Ishikawa (cell line): ENCODE data around the gene EYA2.

Experiments
- CEBPB ChIP-seq: IDR thresholded peaks from 2 replicates; pipeline ENCODE4 v1.6.1; 2012
- CREB1 ChIP-seq: IDR thresholded peaks from 2 replicates; pipeline ENCODE4 v1.6.1; 2012; ENCODE audit warnings: low read depth
- EGR1 ChIP-seq: IDR thresholded peaks from 2 replicates; pipeline ENCODE4 v1.6.1; 2012
- EP300 ChIP-seq: IDR thresholded peaks from 2 replicates; pipeline ENCODE4 v1.6.1; 2012; ENCODE audit warnings: borderline replicate concordance
- FOXM1 ChIP-seq: IDR thresholded peaks from 2 replicates; pipeline ENCODE4 v1.6.1; 2012; ENCODE audit warnings: low read depth, borderline replicate concordance
- NFIC ChIP-seq: IDR thresholded peaks from 2 replicates; pipeline ENCODE4 v1.6.1; 2012
- RAD21 ChIP-seq: IDR thresholded peaks from 2 replicates; pipeline ENCODE4 v1.6.1; 2012; ENCODE audit warnings: low read depth
- REST ChIP-seq: IDR thresholded peaks from 2 replicates; pipeline ENCODE4 v1.6.1; 2012; ENCODE audit warnings: low read depth, mild to moderate bottlenecking
- TAF1 ChIP-seq: IDR thresholded peaks from 2 replicates; pipeline ENCODE4 v1.6.1; 2012; ENCODE audit warnings: low read depth, mild to moderate bottlenecking
- TCF12 ChIP-seq: IDR thresholded peaks from 2 replicates; pipeline ENCODE4 v1.6.1; 2012; ENCODE audit warnings: low read depth
- TEAD4 ChIP-seq: IDR thresholded peaks from 2 replicates; pipeline ENCODE4 v1.6.1; 2012
- YY1 ChIP-seq: IDR thresholded peaks from 2 replicates; pipeline ENCODE4 v1.6.1; 2012; ENCODE audit warnings: low read depth
- ZBTB7A ChIP-seq: IDR thresholded peaks from 2 replicates; pipeline ENCODE4 v1.6.1; 2012; ENCODE audit warnings: low read depth
- TF ChIP-seq, protein P1 (sequence below): IDR thresholded peaks from 2 replicates; pipeline ENCODE4 v1.6.1; 2012
- TF ChIP-seq, protein P2 (sequence below): IDR thresholded peaks from 2 replicates; pipeline ENCODE4 v1.6.1; 2012

EYA2 gene

DNA sequence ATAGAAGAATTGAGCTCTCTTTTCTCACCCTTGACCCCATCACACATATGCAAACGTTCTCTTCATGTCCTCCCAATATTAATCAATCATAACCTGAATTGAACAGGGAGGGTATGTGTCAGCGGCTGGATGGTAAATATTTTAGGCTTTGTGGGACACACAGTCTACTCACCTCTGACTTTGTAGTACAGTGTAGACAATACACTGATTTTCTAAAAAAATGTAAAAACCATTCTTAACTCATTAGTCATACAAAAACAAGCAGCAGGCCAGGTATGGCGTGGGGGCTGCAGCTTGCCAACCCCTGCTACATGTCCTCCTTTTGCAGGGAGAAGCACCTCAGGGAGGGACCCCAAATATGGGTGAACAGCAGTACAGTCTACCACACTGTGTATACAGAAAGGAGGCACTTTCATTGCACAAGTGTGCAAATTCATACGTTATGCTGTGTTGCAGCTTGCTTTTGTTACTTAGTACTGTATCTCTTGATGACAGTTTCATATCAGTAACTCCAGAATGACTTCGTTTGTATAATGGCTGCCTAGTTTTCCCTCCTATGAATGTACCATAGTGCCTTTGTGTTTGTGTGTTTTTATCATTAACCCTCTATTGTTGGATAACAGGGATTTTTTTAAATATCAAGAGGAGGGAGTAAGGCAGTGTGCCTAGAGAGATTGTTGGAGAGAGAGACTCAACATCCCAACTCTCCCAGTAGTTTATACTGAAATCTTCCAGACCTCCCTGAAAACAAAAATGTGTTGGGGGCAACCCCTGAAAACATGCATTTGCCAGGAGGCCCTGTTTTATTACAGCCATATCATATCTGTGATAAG lies 247.5 kb downstream of the EYA2 start:
- TF ChIP-seq FOXM1 = no peak
- TF ChIP-seq EP300 = no peak
- no peak for TF ChIP-seq TCF12
- TF ChIP-seq EGR1 = no peak
- TF ChIP-seq REST = no peak
- TF ChIP-seq CEBPB = no peak
- TF ChIP-seq CREB1 = no peak
- TF ChIP-seq RAD21 = no peak
- TF ChIP-seq TAF1 = no peak
- no peak for TF ChIP-seq YY1
- TF ChIP-seq, protein P1, sequence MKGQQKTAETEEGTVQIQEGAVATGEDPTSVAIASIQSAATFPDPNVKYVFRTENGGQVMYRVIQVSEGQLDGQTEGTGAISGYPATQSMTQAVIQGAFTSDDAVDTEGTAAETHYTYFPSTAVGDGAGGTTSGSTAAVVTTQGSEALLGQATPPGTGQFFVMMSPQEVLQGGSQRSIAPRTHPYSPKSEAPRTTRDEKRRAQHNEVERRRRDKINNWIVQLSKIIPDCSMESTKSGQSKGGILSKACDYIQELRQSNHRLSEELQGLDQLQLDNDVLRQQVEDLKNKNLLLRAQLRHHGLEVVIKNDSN = no peak
- no peak for TF ChIP-seq TEAD4
- TF ChIP-seq ZBTB7A = no peak
- TF ChIP-seq, protein P2, sequence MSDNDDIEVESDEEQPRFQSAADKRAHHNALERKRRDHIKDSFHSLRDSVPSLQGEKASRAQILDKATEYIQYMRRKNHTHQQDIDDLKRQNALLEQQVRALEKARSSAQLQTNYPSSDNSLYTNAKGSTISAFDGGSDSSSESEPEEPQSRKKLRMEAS = no peak

GRCh38 chr20:47142774-47143170 lies 248.1 kb downstream of the EYA2 start:
- TF ChIP-seq RAD21 (no peak), CREB1 (no peak), TAF1 (no peak), ZBTB7A (no peak), EGR1 (no peak), TEAD4 (no peak), FOXM1 (no peak), CEBPB (no peak), EP300 (no peak), NFIC (no peak), YY1 (no peak), REST (no peak)
- TF ChIP-seq, protein P1 = no peak

DNA sequence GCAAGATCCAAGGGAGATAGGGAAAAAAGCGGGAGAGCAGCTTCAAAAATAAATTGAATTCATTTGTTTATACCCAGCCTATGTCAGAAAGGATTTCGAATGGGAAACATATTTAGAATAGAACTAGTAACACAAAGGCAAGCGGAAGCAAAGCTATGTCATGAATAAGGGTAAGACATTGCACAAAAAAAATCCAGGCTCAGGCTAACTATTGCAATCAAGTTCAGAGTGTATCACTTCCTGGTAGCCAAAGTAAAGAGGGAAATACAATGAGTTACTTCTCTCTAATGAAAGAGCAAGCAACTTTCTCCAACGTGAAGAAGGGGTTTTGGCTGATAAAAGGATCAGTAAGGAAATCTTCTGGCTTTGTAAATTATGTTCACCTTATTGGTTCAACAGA lies 249.0 kb downstream of the EYA2 start:
- TF ChIP-seq ZBTB7A (no peak), REST (no peak), TAF1 (no peak), TCF12 (no peak), NFIC (no peak), TEAD4 (no peak), FOXM1 (no peak), YY1 (no peak), EP300 (no peak), RAD21 (no peak), CREB1 (no peak), EGR1 (no peak), CEBPB (no peak)
- TF ChIP-seq, protein P2 = no peak
- TF ChIP-seq, protein P1 = no peak
